HEK293T (cell line): ENCODE data around the gene GON4L.

Experiments used
- FOXK2 ChIP-seq: fragments of 450-650 bp; IDR thresholded peaks from 2 replicates; pipeline ENCODE4 v1.6.1; 2016; ENCODE audit warnings: mild to moderate bottlenecking
- FOXM1 ChIP-seq: fragments of 450-650 bp; IDR thresholded peaks from 2 replicates; pipeline ENCODE4 v1.6.1; 2017; ENCODE audit warnings: mild to moderate bottlenecking, borderline replicate concordance
- PKNOX1 ChIP-seq: fragments of 450-650 bp; IDR thresholded peaks from 2 replicates; pipeline ENCODE4 v1.6.1; 2016
- SP1 ChIP-seq: fragments of 450-650 bp; IDR thresholded peaks from 2 replicates; pipeline ENCODE4 v1.6.1; 2017

GRCh38 chr1:155744711-155745283 lies 112.2 kb downstream of the GON4L start:
- TF ChIP-seq FOXK2 (peak; percentile 42; the same call in 1 of the 2 replicates), PKNOX1 (no peak), SP1 (no peak), FOXM1 (no peak)
